Measurements from ENCODE around the gene GRIK1.

The GRIK1 gene

GRCh38 chr21:29716753-29717152, 223.0 kb downstream of the GRIK1 start:
- no peak overlapping the region for H2BK12ac ChIP-seq (ENCODE audit: low read length in 2 of 2)
- H2AK5ac ChIP-seq (ENCODE audit: low read length, severe bottlenecking) = no peak overlapping the region
- H4K8ac ChIP-seq (ENCODE audit: low read length) = no peak overlapping the region
- no peak overlapping the region for H3K4me2 ChIP-seq (ENCODE audit: low read length, poor library complexity, severe bottlenecking)
- no peak overlapping the region for H3K4me3 ChIP-seq (ENCODE audit: insufficient read depth in 1 of 2, low read depth in 1 of 2, low read length in 2 of 2)
- H2AFZ ChIP-seq (ENCODE audit: low read depth, low read length) = no peak overlapping the region
- H2BK120ac ChIP-seq (ENCODE audit: low read depth, low read length) = no peak overlapping the region
- no peak overlapping the region for H4K91ac ChIP-seq (ENCODE audit: low read length)
- no peak for DNase-seq
- no peak overlapping the region for H3K23ac ChIP-seq (ENCODE audit: low read length in 2 of 2)
- no peak overlapping the region for H3K27ac ChIP-seq (ENCODE audit: low read length, poor library complexity, severe bottlenecking)
- H3K14ac ChIP-seq (ENCODE audit: low read length in 2 of 2) = no peak overlapping the region
- no peaks in the 10 kb centered on the region for H3K4me1 ChIP-seq (ENCODE audit: control insufficient read depth, insufficient read depth, low read depth, low read length)
- no peaks in the 10 kb centered on the region for H3K27me3 ChIP-seq (ENCODE audit: control insufficient read depth in 1 of 2, insufficient read depth in 1 of 2, low read length in 2 of 2)
- H3K9ac ChIP-seq (ENCODE audit: low read length) = no peak overlapping the region
- H2BK5ac ChIP-seq (ENCODE audit: low read depth, low read length, poor library complexity, severe bottlenecking) = no peak overlapping the region
- no peaks in the 10 kb centered on the region for H3K36me3 ChIP-seq (ENCODE audit: control insufficient read depth in 1 of 2, insufficient read depth in 2 of 2, low read depth in 1 of 2, low read length in 2 of 2)
- no peak overlapping the region for H3K4ac ChIP-seq (ENCODE audit: low read depth in 1 of 2, low read length in 2 of 2)
- no peak overlapping the region for H2BK15ac ChIP-seq (ENCODE audit: low read depth, poor library complexity, severe bottlenecking)
- no peaks in the 10 kb centered on the region for H3K79me1 ChIP-seq (replicated peaks; ENCODE audit: low read length, poor library complexity, severe bottlenecking)
- no peaks in the 10 kb centered on the region for H3K9me3 ChIP-seq (ENCODE audit: control insufficient read depth, low read length)
- WGBS = 79% methylated on average over 2 of the region's 2 CpGs
- no peak overlapping the region for H3K18ac ChIP-seq (ENCODE audit: low read depth in 1 of 2, low read length in 2 of 2)

GRCh38 chr21:29715089-29715488, 224.7 kb downstream of the GRIK1 start:
- H3K4me1 ChIP-seq (ENCODE audit: control insufficient read depth, insufficient read depth, low read depth, low read length) = no peaks in the 10 kb centered on the region
- no peak overlapping the region for H3K18ac ChIP-seq (ENCODE audit: low read depth in 1 of 2, low read length in 2 of 2)
- no peak overlapping the region for H3K14ac ChIP-seq (ENCODE audit: low read length in 2 of 2)
- H3K4ac ChIP-seq (ENCODE audit: low read depth in 1 of 2, low read length in 2 of 2) = no peak overlapping the region
- no peaks in the 10 kb centered on the region for H3K27me3 ChIP-seq (ENCODE audit: control insufficient read depth in 1 of 2, insufficient read depth in 1 of 2, low read length in 2 of 2)
- WGBS = 100% methylated on average over 2 of the region's 2 CpGs
- H3K79me1 ChIP-seq (replicated peaks; ENCODE audit: low read length, poor library complexity, severe bottlenecking) = no peaks in the 10 kb centered on the region
- no peaks in the 10 kb centered on the region for H3K36me3 ChIP-seq (ENCODE audit: control insufficient read depth in 1 of 2, insufficient read depth in 2 of 2, low read depth in 1 of 2, low read length in 2 of 2)
- no peak overlapping the region for H2BK12ac ChIP-seq (ENCODE audit: low read length in 2 of 2)
- no peaks in the 10 kb centered on the region for H3K9me3 ChIP-seq (ENCODE audit: control insufficient read depth, low read length)
- DNase-seq = no peak
- H2AFZ ChIP-seq (ENCODE audit: low read depth, low read length) = no peak overlapping the region
- no peak overlapping the region for H2BK5ac ChIP-seq (ENCODE audit: low read depth, low read length, poor library complexity, severe bottlenecking)
- H3K4me2 ChIP-seq (ENCODE audit: low read length, poor library complexity, severe bottlenecking) = no peak overlapping the region
- H3K4me3 ChIP-seq (ENCODE audit: insufficient read depth in 1 of 2, low read depth in 1 of 2, low read length in 2 of 2) = no peak overlapping the region
- H2BK120ac ChIP-seq (ENCODE audit: low read depth, low read length) = no peak overlapping the region
- no peak overlapping the region for H4K8ac ChIP-seq (ENCODE audit: low read length)
- H3K23ac ChIP-seq (ENCODE audit: low read length in 2 of 2) = no peak overlapping the region
- H3K27ac ChIP-seq (ENCODE audit: low read length, poor library complexity, severe bottlenecking) = no peak overlapping the region
- no peak overlapping the region for H3K9ac ChIP-seq (ENCODE audit: low read length)
- no peak overlapping the region for H4K91ac ChIP-seq (ENCODE audit: low read length)
- no peak overlapping the region for H2AK5ac ChIP-seq (ENCODE audit: low read length, severe bottlenecking)
- H2BK15ac ChIP-seq (ENCODE audit: low read depth, poor library complexity, severe bottlenecking) = no peak overlapping the region

DNA sequence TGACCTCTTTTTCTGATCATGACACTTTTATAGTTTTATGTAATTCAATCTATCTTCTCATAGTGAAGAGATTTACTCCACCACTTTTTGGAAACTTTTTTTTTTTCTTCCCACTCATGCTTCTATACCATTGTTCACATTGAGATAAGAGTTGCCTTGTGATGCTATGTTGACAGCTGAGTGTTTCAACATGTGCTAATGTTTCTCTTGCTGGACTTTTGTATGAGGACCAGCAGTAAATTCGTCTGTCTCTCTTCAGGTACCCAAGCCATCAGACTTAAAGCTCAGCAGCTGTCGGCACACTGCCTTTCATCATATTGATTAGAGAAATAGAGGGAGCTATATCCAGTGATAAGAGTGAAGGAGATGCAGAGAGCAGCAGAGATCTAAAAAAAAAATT, 227.0 kb downstream of the GRIK1 start:
- Histone ChIP-seq H4K8ac (ENCODE audit: low read length) (no peak overlapping the region), H3K36me3 (ENCODE audit: control insufficient read depth in 1 of 2, insufficient read depth in 2 of 2, low read depth in 1 of 2, low read length in 2 of 2) (no peaks in the 10 kb centered on the region), H3K9ac (ENCODE audit: low read length) (no peak overlapping the region), H3K4me2 (ENCODE audit: low read length, poor library complexity, severe bottlenecking) (no peak overlapping the region), H3K27me3 (ENCODE audit: control insufficient read depth in 1 of 2, insufficient read depth in 1 of 2, low read length in 2 of 2) (no peaks in the 10 kb centered on the region), H2BK5ac (ENCODE audit: low read depth, low read length, poor library complexity, severe bottlenecking) (no peak overlapping the region), H3K4me1 (ENCODE audit: control insufficient read depth, insufficient read depth, low read depth, low read length) (peaks cover 1% of the 10 kb centered on the region), H3K23ac (ENCODE audit: low read length in 2 of 2) (no peak overlapping the region), H2BK15ac (ENCODE audit: low read depth, poor library complexity, severe bottlenecking) (no peak overlapping the region), H3K27ac (ENCODE audit: low read length, poor library complexity, severe bottlenecking) (no peak overlapping the region), H3K18ac (ENCODE audit: low read depth in 1 of 2, low read length in 2 of 2) (no peak overlapping the region), H2BK120ac (ENCODE audit: low read depth, low read length) (no peak overlapping the region), H3K9me3 (ENCODE audit: control insufficient read depth, low read length) (no peaks in the 10 kb centered on the region), H2AFZ (ENCODE audit: low read depth, low read length) (no peak overlapping the region), H2AK5ac (ENCODE audit: low read length, severe bottlenecking) (no peak overlapping the region), H3K4me3 (ENCODE audit: insufficient read depth in 1 of 2, low read depth in 1 of 2, low read length in 2 of 2) (no peak overlapping the region), H4K91ac (ENCODE audit: low read length) (no peak overlapping the region), H2BK12ac (ENCODE audit: low read length in 2 of 2) (no peak overlapping the region), H3K79me1 (replicated peaks; ENCODE audit: low read length, poor library complexity, severe bottlenecking) (no peaks in the 10 kb centered on the region), H3K4ac (ENCODE audit: low read depth in 1 of 2, low read length in 2 of 2) (no peak overlapping the region), H3K14ac (ENCODE audit: low read length in 2 of 2) (no peak overlapping the region)
- WGBS = 70% methylated on average over 2 of the region's 2 CpGs
- DNase-seq = no peak

DNA sequence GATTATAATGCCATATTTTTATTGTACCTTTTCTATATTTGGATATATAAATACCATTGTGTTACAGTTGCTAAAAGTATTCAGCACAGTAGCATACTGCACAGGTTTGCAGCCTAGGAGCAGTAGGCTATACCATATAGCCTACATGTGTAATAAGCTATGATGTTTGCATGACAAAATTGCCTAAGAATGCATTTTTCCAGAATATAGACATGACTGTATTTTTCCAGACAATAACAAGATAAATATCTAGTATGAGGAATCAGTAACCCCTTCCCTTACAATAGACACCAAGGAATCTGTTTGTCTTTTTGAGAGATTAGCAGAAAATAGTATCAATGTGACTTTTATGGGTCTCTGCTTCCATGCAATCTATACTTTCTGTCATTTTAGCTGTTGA, 228.6 kb downstream of the GRIK1 start:
- no peak overlapping the region for H2AK5ac ChIP-seq (ENCODE audit: low read length, severe bottlenecking)
- H2BK15ac ChIP-seq (ENCODE audit: low read depth, poor library complexity, severe bottlenecking) = no peak overlapping the region
- H2BK12ac ChIP-seq (ENCODE audit: low read length in 2 of 2) = no peak overlapping the region
- no peaks in the 10 kb centered on the region for H3K36me3 ChIP-seq (ENCODE audit: control insufficient read depth in 1 of 2, insufficient read depth in 2 of 2, low read depth in 1 of 2, low read length in 2 of 2)
- H3K4ac ChIP-seq (ENCODE audit: low read depth in 1 of 2, low read length in 2 of 2) = no peak overlapping the region
- no peak overlapping the region for H2AFZ ChIP-seq (ENCODE audit: low read depth, low read length)
- no peak for DNase-seq
- no peak overlapping the region for H3K23ac ChIP-seq (ENCODE audit: low read length in 2 of 2)
- no peaks in the 10 kb centered on the region for H3K27me3 ChIP-seq (ENCODE audit: control insufficient read depth in 1 of 2, insufficient read depth in 1 of 2, low read length in 2 of 2)
- H3K18ac ChIP-seq (ENCODE audit: low read depth in 1 of 2, low read length in 2 of 2) = no peak overlapping the region
- H3K14ac ChIP-seq (ENCODE audit: low read length in 2 of 2) = no peak overlapping the region
- H2BK5ac ChIP-seq (ENCODE audit: low read depth, low read length, poor library complexity, severe bottlenecking) = no peak overlapping the region
- no peak overlapping the region for H4K91ac ChIP-seq (ENCODE audit: low read length)
- H3K9me3 ChIP-seq (ENCODE audit: control insufficient read depth, low read length) = no peaks in the 10 kb centered on the region
- no peaks in the 10 kb centered on the region for H3K79me1 ChIP-seq (replicated peaks; ENCODE audit: low read length, poor library complexity, severe bottlenecking)
- H3K9ac ChIP-seq (ENCODE audit: low read length) = no peak overlapping the region
- no peak overlapping the region for H3K4me3 ChIP-seq (ENCODE audit: insufficient read depth in 1 of 2, low read depth in 1 of 2, low read length in 2 of 2)
- H3K4me2 ChIP-seq (ENCODE audit: low read length, poor library complexity, severe bottlenecking) = no peak overlapping the region
- H2BK120ac ChIP-seq (ENCODE audit: low read depth, low read length) = no peak overlapping the region
- no peak overlapping the region for H3K27ac ChIP-seq (ENCODE audit: low read length, poor library complexity, severe bottlenecking)
- H4K8ac ChIP-seq (ENCODE audit: low read length) = no peak overlapping the region
- H3K4me1 ChIP-seq (ENCODE audit: control insufficient read depth, insufficient read depth, low read depth, low read length) = peaks cover 1% of the 10 kb centered on the region

Measured in mesenchymal stem cell (in vitro differentiated cells and primary cell).